Measurements from ENCODE around the gene ACKR4. TPM values are rescaled to one million over a fixed set of nuclear protein-coding genes. Genes with fewer than 3 reads are reported as not detected.

The ACKR4 gene
- total RNA-seq, 1 donor from 2014 or later, result 4.2 TPM

- no peak for DNase-seq (ENCODE audit: low spot score)
Observed at GRCh38 chr3:132641837-132642538, 44.9 kb downstream of the ACKR4 start.

GRCh38 chr3:132642539-132642847, 45.4 kb downstream of the ACKR4 start:
- no peak for DNase-seq (ENCODE audit: low spot score)

GRCh38 chr3:132643366-132643765, 46.3 kb downstream of the ACKR4 start:
- no peak for DNase-seq (ENCODE audit: low spot score)

DNA sequence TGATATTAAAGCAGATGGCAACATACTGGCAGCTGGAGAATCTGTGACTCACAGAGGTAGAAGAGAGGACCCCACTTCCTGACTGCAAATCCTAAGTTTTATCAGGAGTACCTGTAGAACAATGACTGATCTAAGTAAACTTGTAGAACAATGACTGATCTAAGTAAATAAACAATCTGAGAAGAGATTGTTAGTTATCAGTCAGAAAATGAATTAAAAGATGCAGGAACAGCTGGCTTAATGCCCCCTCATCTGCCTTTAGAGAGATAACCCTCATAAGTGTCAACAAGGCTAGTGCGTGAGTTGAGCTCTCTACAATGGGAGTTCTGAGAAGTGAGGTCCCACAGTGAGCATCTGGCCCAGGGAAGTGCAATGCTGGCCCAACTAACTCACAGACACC, 48.0 kb downstream of the ACKR4 start:
- no peak for DNase-seq (ENCODE audit: low spot score)

DNA sequence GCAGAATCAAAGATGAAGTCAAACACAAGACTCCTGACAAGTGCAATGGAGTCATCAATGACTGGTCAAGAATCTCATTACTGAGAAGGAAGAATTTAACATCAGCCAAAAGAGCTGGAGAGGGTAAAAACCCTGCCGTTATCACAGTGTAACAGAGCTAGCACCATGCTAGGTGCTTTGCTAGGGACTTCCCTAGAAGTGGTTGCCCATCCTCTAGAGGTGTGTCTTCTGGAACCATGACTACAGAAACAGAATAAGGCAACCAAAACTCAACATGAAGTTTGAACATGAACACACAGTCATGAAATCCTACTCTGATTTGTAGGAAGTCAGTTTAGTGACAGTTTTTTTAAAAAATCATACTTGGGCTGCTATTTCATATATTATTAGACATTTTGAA, 53.1 kb downstream of the ACKR4 start:
- DNase-seq (ENCODE audit: low spot score), result no peak

Other genes starting within 250 kb of the ACKR4 start
- gene DNAJC13, start 179.8 kb upstream of the ACKR4 start, total RNA-seq, result 35.7 TPM
- 29.9 TPM for gene ACAD11, start 62.5 kb downstream of the ACKR4 start, total RNA-seq
- 33.6 TPM for gene UBA5, start 63.1 kb downstream of the ACKR4 start, total RNA-seq
- gene NPHP3, start 125.1 kb downstream of the ACKR4 start, total RNA-seq, result 19.2 TPM